A549 (cell line): ENCODE results near the gene PFKM. TPM values are rescaled to one million over a fixed set of nuclear protein-coding genes. Genes with fewer than 3 reads are reported as not detected.

ENCODE experiments used
- ATAC-seq, 2 experiments: fragments of 200-7000 bp in 1 of 2; fragments of >200 bp in 1 of 2; cut with Nextera tagmentation in 1 of 2; cut with Tn5 transposase in 1 of 2; 3 replicates each; pipeline versions ENCODE4 v1.8.0 to v1.9.1; 2018 to 2020; ENCODE audit warnings: mild to moderate bottlenecking in 1 of 2, moderate library complexity in 1 of 2
- CTCF ChIA-PET: fragments of 300-600 bp; sonication (Branson Sonifier 250); formaldehyde crosslinking; extraction: SDS; loops from one replicate; lab custom pipeline; 2021; ENCODE audit warnings: antibody characterized with exemption, inconsistent platforms; lab: Yijun Ruan, JAX
- POLR2A ChIA-PET: fragments of 350-600 bp; formaldehyde crosslinking; extraction: SDS; loops from one replicate; lab custom pipeline; 2021; ENCODE audit warnings: antibody characterized with exemption, inconsistent platforms; lab: Yijun Ruan, JAX
- DNase-seq, 2 experiments: peaks; one replicate each; pipeline versions ENCODE4 v3.0.0 to v3.0.0-alpha.2; 2011 to 2016; ENCODE audit warnings: low read depth in 1 of 2, low spot score in 1 of 2
- FAIRE-seq: peaks from 2 replicates; lab custom pipeline; 2011; peaks lifted over from hg19 to GRCh38; lab: Jason Lieb, UNC
- H3K27ac ChIP-seq, 2 experiments: fragments of >200 bp; sonication (Bioruptor Twin); formaldehyde crosslinking; 3 replicates each; pipeline ENCODE4 v1.5.1; 2016 to 2017
- H3K4me1 ChIP-seq: fragments of >200 bp; sonication (Bioruptor Twin); formaldehyde crosslinking; 3 replicates; pipeline ENCODE4 v1.6.1; 2016
- H3K4me2 ChIP-seq: fragments of >200 bp; sonication (Bioruptor Twin); formaldehyde crosslinking; 3 replicates; pipeline ENCODE4 v1.6.1; 2016
- H3K4me3 ChIP-seq: fragments of >200 bp; sonication (Bioruptor Twin); formaldehyde crosslinking; 3 replicates; pipeline ENCODE4 v1.5.1; 2016
- H3K9me3 ChIP-seq: fragments of >200 bp; sonication (Bioruptor Twin); formaldehyde crosslinking; 3 replicates; pipeline ENCODE4 v1.6.1; 2016
- CBX2 ChIP-seq: fragments of 200-600 bp; sonication (generic); IDR thresholded peaks from 2 replicates; pipeline ENCODE4 v1.6.1; 2016; ENCODE audit warnings: low read depth, mild to moderate bottlenecking, borderline replicate concordance
- CHD2 ChIP-seq: fragments of 150-350 bp; IDR thresholded peaks from 2 replicates; pipeline ENCODE4 v1.6.1; 2014; ENCODE audit warnings: low read length; ENCODE audit not compliant: partially characterized antibody
- CHD4 ChIP-seq: fragments of 200-600 bp; sonication (generic); IDR thresholded peaks from 2 replicates; pipeline ENCODE4 v1.6.1; 2016; ENCODE audit warnings: antibody characterized with exemption, mild to moderate bottlenecking, borderline replicate concordance
- EP300 ChIP-seq, 2 experiments: fragments of >200 bp; sonication (Bioruptor Twin); formaldehyde crosslinking; IDR thresholded peaks; 2 replicates in 1 of 2; 3 replicates in 1 of 2; pipeline ENCODE4 v1.6.1; 2016 to 2017
- FOSL2 ChIP-seq, 2 experiments: fragments of 450-650 bp in 1 of 2; fragments of >200 bp in 1 of 2; sonication (Bioruptor Twin) in 1 of 2; formaldehyde crosslinking; IDR thresholded peaks; 2 replicates each; pipeline versions ENCODE4 v1.5.0 to v1.6.1; 2016 to 2020; ENCODE audit warnings: mild to moderate bottlenecking in 1 of 2, moderate library complexity in 1 of 2
- HEYL ChIP-seq: fragments of 250-450 bp; sonication (Bioruptor Pico); IDR thresholded peaks from 2 replicates; pipeline ENCODE4 v1.8.0; 2021; ENCODE audit warnings: mild to moderate bottlenecking, moderate library complexity
- HOXA7 ChIP-seq: fragments of 250-450 bp; sonication (Bioruptor Pico); IDR thresholded peaks from 2 replicates; pipeline ENCODE4 v1.5.0; 2020; ENCODE audit warnings: mild to moderate bottlenecking, moderate library complexity
- HOXB5 ChIP-seq: fragments of 250-450 bp; sonication (Bioruptor Pico); IDR thresholded peaks from 2 replicates; pipeline ENCODE4 v1.5.0; 2020; ENCODE audit warnings: mild to moderate bottlenecking, moderate library complexity
- JUN ChIP-seq, 2 experiments: fragments of >200 bp; sonication (Bioruptor Twin); formaldehyde crosslinking; IDR thresholded peaks; 2 replicates in 1 of 2; 3 replicates in 1 of 2; pipeline ENCODE4 v1.6.1; 2016 to 2017
- POLR2A ChIP-seq: IDR thresholded peaks from 2 replicates; pipeline ENCODE4 v1.6.1; 2012; ENCODE audit warnings: mild to moderate bottlenecking, low read length
- POLR2AphosphoS2 ChIP-seq: conservative IDR thresholded peaks from 2 replicates; pipeline ENCODE4 v1.6.1; 2012; ENCODE audit warnings: low read length, improper control_type of control experiment, inconsistent platforms
- RAD21 ChIP-seq, 2 experiments: fragments of >200 bp in 1 of 2; sonication (Bioruptor Twin) in 1 of 2; formaldehyde crosslinking in 1 of 2; IDR thresholded peaks in 1 of 2; conservative IDR thresholded peaks in 1 of 2; 2 replicates in 1 of 2; 3 replicates in 1 of 2; pipeline ENCODE4 v1.6.1; 2012 to 2018; ENCODE audit warnings: inconsistent platforms in 1 of 2
- RFX5 ChIP-seq: fragments of 450-650 bp; IDR thresholded peaks from 2 replicates; pipeline ENCODE4 v1.7.1; 2014; ENCODE audit warnings: antibody characterized with exemption, mild to moderate bottlenecking, moderate library complexity
- RNF2 ChIP-seq: fragments of 200-600 bp; sonication (generic); IDR thresholded peaks from 2 replicates; pipeline ENCODE4 v1.6.1; 2016; ENCODE audit warnings: low read depth, mild to moderate bottlenecking, antibody characterized with exemption, moderate library complexity, borderline replicate concordance
- SMC3 ChIP-seq: fragments of >200 bp; sonication (Bioruptor Twin); formaldehyde crosslinking; IDR thresholded peaks from 3 replicates; pipeline ENCODE4 v1.6.1; 2018; ENCODE audit warnings: inconsistent platforms
- TFCP2L1 ChIP-seq: fragments of 250-450 bp; sonication (Bioruptor Pico); IDR thresholded peaks from 2 replicates; pipeline ENCODE4 v1.5.0; 2021; ENCODE audit warnings: mild to moderate bottlenecking
- ZC3H11A ChIP-seq: fragments of 450-650 bp; IDR thresholded peaks from 2 replicates; pipeline ENCODE4 v1.6.1; 2014; ENCODE audit warnings: antibody characterized with exemption, mild to moderate bottlenecking
- ZFP36 ChIP-seq: fragments of 450-650 bp; IDR thresholded peaks from 2 replicates; pipeline ENCODE4 v1.6.1; 2014; ENCODE audit warnings: borderline replicate concordance; ENCODE audit not compliant: partially characterized antibody
- ZNF302 ChIP-seq: fragments of 250-450 bp; sonication (Bioruptor Pico); IDR thresholded peaks from 2 replicates; pipeline ENCODE4 v1.9.0; 2021; ENCODE audit warnings: inconsistent platforms, mild to moderate bottlenecking, moderate library complexity
- ZSCAN20 ChIP-seq: fragments of 250-450 bp; sonication (Bioruptor Pico); IDR thresholded peaks from 2 replicates; pipeline ENCODE4 v1.8.0; 2022; ENCODE audit warnings: mild to moderate bottlenecking, moderate library complexity
- WGBS: methylation state at CpG from one replicate; pipeline ENCODE4 v1.1.6; 2017; ENCODE audit errors: missing lambda C conversion rate; 5-methylcytosine and 5-hydroxymethylcytosine counted together
- polyA plus RNA-seq, 4 experiments: library from polyadenylated mRNA; depleted of rRNA in 3 of 4; stranded (reverse); fragments of >200 nt; fragmentation: RNase III in 1 of 4; extraction: RNeasy Plus Mini Kit Qiagen cat#74134 plus additional on column Dnase treatment in 1 of 4; gene quantifications; 2 replicates in 3 of 4; 3 replicates in 1 of 4; pipeline ENCODE4 v1.2.3, GENCODE V29; 2011 to 2017
- TF ChIP-seq, protein P1 (sequence below): fragments of 150-350 bp; IDR thresholded peaks from 2 replicates; pipeline ENCODE4 v1.6.1; 2014; ENCODE audit warnings: low read depth, mild to moderate bottlenecking, low read length
- TF ChIP-seq, protein P2 (sequence below): IDR thresholded peaks from 2 replicates; pipeline ENCODE4 v1.6.1; 2012
- TF ChIP-seq, protein P3 (sequence below): fragments of >200 bp; sonication (Bioruptor Twin); formaldehyde crosslinking; IDR thresholded peaks from 3 replicates; pipeline ENCODE4 v1.5.1; 2016
- TF ChIP-seq, protein P4 (sequence below): fragments of 250-450 bp; sonication (Bioruptor Pico); IDR thresholded peaks from 2 replicates; pipeline ENCODE4 v1.5.0; 2020; ENCODE audit warnings: low read depth, mild to moderate bottlenecking, moderate library complexity
- TF ChIP-seq, protein P5 (sequence below): IDR thresholded peaks from 2 replicates; pipeline ENCODE4 v1.6.1; 2012
- TF ChIP-seq, protein P6 (sequence below): IDR thresholded peaks from 2 replicates; pipeline ENCODE4 v1.6.1; 2012; ENCODE audit warnings: low read depth, borderline replicate concordance
- TF ChIP-seq, protein P7 (sequence below): fragments of 200-600 bp; sonication (generic); IDR thresholded peaks from 2 replicates; pipeline ENCODE4 v1.6.1; 2016; ENCODE audit warnings: antibody characterized with exemption, mild to moderate bottlenecking, moderate library complexity

Gene PFKM
- polyA plus RNA-seq, 2 of the 4 experiments (the other 2 are of a cell fraction): 41.1 to 43.0 TPM

DNA sequence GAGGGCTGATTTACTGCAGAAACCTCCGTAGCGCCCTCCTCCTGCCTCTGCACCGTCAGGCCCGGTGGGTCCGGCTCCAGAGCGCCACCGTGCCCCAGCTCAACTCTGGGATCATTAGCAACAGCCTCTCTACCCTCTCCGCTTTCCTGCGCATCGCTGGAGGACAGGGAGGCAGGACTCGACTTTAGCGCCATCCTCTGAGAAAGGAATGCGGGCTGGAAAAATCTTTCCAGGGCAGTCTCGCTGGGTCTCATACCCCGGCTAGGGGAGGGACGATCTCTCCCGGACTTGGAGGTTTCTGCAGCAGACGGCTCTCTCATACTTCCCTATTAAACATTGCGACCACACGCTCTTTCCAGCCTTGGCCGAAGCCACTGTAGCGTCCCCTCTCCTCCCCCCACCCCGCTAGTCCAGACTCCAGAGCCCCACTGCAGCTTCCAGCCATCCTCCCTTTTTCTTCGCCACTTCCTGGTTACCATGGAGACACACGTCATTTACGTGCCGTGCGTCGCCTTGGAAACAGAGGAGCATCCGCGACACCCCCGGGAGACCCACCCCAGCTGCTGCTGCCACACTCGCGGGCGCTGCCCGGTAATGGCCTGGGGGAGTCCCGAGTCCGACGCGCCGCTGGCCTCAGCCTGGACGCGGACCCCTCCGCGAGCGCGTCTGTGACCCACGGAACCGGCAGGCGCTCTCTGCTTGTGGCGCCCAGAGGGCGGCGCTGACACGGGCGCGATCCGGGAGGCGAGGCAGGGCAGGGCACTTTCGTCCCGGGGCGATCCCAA, 64.1 kb downstream of the PFKM start, which contains the start of gene CCDC184 (continued):
- TF ChIP-seq RAD21 (conservative IDR thresholded peaks at IDR 0.05 in 1 of 2, IDR thresholded peaks at IDR 0.05 in 1 of 2) (no peak; a peak in 1 of 5 replicates), FOSL2 (IDR thresholded peaks at IDR 0.05) (no peak), FOSL2 (CRISPR knock-in tag; IDR thresholded peaks at IDR 0.05) (no peak), JUN (IDR thresholded peaks at IDR 0.05) (peak in 1 of 2 experiments; percentile 58; a peak in 1 of 5 replicates), EP300 (IDR thresholded peaks at IDR 0.05) (no peak), SMC3 (peak; percentile 21), ZC3H11A (no peak), CBX2 (no peak), HOXA7 (CRISPR knock-in tag) (no peak), POLR2A (peak; percentile 47), HOXB5 (CRISPR knock-in tag) (no peak), RNF2 (no peak), CHD4 (no peak), HEYL (CRISPR knock-in tag) (no peak)
- TF ChIP-seq, protein P1, sequence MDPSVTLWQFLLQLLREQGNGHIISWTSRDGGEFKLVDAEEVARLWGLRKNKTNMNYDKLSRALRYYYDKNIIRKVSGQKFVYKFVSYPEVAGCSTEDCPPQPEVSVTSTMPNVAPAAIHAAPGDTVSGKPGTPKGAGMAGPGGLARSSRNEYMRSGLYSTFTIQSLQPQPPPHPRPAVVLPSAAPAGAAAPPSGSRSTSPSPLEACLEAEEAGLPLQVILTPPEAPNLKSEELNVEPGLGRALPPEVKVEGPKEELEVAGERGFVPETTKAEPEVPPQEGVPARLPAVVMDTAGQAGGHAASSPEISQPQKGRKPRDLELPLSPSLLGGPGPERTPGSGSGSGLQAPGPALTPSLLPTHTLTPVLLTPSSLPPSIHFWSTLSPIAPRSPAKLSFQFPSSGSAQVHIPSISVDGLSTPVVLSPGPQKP: no peak
- TF ChIP-seq, protein P2, sequence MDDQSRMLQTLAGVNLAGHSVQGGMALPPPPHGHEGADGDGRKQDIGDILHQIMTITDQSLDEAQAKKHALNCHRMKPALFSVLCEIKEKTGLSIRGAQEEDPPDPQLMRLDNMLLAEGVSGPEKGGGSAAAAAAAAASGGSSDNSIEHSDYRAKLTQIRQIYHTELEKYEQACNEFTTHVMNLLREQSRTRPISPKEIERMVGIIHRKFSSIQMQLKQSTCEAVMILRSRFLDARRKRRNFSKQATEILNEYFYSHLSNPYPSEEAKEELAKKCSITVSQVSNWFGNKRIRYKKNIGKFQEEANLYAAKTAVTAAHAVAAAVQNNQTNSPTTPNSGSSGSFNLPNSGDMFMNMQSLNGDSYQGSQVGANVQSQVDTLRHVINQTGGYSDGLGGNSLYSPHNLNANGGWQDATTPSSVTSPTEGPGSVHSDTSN: no peak
- TF ChIP-seq, protein P3, sequence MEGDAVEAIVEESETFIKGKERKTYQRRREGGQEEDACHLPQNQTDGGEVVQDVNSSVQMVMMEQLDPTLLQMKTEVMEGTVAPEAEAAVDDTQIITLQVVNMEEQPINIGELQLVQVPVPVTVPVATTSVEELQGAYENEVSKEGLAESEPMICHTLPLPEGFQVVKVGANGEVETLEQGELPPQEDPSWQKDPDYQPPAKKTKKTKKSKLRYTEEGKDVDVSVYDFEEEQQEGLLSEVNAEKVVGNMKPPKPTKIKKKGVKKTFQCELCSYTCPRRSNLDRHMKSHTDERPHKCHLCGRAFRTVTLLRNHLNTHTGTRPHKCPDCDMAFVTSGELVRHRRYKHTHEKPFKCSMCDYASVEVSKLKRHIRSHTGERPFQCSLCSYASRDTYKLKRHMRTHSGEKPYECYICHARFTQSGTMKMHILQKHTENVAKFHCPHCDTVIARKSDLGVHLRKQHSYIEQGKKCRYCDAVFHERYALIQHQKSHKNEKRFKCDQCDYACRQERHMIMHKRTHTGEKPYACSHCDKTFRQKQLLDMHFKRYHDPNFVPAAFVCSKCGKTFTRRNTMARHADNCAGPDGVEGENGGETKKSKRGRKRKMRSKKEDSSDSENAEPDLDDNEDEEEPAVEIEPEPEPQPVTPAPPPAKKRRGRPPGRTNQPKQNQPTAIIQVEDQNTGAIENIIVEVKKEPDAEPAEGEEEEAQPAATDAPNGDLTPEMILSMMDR: peak; percentile 42

DNA sequence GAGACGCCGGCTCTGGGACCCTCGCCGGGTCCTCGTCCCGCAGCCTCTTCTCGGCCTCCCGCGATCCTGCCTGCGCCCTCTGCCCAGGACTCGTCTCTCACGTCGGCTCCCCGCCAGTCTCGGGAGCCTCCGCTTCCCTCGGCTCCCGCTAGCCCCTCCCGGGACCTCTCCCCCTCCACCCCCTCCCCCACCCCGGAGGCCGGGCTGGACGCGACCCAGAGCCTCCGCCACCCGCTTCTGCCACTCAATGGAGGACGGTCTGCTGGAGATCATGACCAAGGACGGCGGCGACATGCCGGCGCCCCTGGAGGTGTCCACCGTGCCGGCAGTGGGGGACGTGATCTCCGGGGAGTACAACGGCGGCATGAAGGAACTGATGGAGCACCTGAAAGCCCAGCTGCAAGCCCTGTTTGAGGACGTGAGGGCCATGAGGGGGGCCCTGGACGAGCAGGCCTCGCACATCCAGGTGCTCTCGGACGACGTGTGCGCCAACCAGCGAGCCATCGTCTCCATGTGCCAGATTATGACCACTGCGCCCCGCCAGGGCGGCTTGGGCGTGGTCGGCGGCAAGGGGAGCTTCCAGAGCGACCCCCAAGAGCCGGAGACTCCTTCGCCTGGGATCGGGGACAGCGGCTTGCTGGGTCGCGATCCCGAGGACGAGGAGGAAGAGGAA, 64.8 kb downstream of the PFKM start:
- Histone ChIP-seq H3K4me2 (peak overlapping the region; percentile 81), H3K27ac (peak overlapping the region; percentile 64 to 84)
- no peak for DNase-seq

More for the DNA sequence above, 64.8 kb downstream of the PFKM start:
- ChIA-PET POLR2A (no interaction called here), CTCF (interaction anchor here (0.7 to 5.7 kb wide), 9 partner anchors 8 to 435 kb away, joined by 3 to 63 read pairs (median 6); partner anchors contain the start of gene ASB8)
- H3K4me1 ChIP-seq: peaks cover 7% of the 10 kb centered on the region; the same call in 2 of the 3 replicates
- H3K9me3 ChIP-seq: no peaks in the 10 kb centered on the region
- peak overlapping the region; percentile 64 for H3K4me3 ChIP-seq
- ATAC-seq (peak; percentile 22 to 51), FAIRE-seq (no peak)
- WGBS: 40% methylated on average over 39 of the region's 61 CpGs
- TF ChIP-seq ZSCAN20 (CRISPR knock-in tag): no peak
- TF ChIP-seq ZFP36: no peak
- TF ChIP-seq FOSL2 (IDR thresholded peaks at IDR 0.05): no peak
- no peak for TF ChIP-seq FOSL2 (CRISPR knock-in tag; IDR thresholded peaks at IDR 0.05)
- TF ChIP-seq, protein P4, sequence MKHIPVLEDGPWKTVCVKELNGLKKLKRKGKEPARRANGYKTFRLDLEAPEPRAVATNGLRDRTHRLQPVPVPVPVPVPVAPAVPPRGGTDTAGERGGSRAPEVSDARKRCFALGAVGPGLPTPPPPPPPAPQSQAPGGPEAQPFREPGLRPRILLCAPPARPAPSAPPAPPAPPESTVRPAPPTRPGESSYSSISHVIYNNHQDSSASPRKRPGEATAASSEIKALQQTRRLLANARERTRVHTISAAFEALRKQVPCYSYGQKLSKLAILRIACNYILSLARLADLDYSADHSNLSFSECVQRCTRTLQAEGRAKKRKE (CRISPR knock-in tag): no peak
- TF ChIP-seq, protein P5, sequence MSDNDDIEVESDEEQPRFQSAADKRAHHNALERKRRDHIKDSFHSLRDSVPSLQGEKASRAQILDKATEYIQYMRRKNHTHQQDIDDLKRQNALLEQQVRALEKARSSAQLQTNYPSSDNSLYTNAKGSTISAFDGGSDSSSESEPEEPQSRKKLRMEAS: no peak
- TF ChIP-seq RAD21 (conservative IDR thresholded peaks at IDR 0.05 in 1 of 2, IDR thresholded peaks at IDR 0.05 in 1 of 2): no peak
- TF ChIP-seq RFX5: no peak
- no peak for TF ChIP-seq TFCP2L1 (CRISPR knock-in tag)
- TF ChIP-seq, protein P6, sequence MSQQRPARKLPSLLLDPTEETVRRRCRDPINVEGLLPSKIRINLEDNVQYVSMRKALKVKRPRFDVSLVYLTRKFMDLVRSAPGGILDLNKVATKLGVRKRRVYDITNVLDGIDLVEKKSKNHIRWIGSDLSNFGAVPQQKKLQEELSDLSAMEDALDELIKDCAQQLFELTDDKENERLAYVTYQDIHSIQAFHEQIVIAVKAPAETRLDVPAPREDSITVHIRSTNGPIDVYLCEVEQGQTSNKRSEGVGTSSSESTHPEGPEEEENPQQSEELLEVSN: no peak
- TF ChIP-seq, protein P7, sequence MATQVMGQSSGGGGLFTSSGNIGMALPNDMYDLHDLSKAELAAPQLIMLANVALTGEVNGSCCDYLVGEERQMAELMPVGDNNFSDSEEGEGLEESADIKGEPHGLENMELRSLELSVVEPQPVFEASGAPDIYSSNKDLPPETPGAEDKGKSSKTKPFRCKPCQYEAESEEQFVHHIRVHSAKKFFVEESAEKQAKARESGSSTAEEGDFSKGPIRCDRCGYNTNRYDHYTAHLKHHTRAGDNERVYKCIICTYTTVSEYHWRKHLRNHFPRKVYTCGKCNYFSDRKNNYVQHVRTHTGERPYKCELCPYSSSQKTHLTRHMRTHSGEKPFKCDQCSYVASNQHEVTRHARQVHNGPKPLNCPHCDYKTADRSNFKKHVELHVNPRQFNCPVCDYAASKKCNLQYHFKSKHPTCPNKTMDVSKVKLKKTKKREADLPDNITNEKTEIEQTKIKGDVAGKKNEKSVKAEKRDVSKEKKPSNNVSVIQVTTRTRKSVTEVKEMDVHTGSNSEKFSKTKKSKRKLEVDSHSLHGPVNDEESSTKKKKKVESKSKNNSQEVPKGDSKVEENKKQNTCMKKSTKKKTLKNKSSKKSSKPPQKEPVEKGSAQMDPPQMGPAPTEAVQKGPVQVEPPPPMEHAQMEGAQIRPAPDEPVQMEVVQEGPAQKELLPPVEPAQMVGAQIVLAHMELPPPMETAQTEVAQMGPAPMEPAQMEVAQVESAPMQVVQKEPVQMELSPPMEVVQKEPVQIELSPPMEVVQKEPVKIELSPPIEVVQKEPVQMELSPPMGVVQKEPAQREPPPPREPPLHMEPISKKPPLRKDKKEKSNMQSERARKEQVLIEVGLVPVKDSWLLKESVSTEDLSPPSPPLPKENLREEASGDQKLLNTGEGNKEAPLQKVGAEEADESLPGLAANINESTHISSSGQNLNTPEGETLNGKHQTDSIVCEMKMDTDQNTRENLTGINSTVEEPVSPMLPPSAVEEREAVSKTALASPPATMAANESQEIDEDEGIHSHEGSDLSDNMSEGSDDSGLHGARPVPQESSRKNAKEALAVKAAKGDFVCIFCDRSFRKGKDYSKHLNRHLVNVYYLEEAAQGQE: no peak
- no peak for TF ChIP-seq CHD2
- no peak for TF ChIP-seq ZNF302
- no peak for TF ChIP-seq POLR2AphosphoS2
- TF ChIP-seq, all 56 proteins: peak for 0
